HepG2 (cell line): Measurements from ENCODE around the gene CD9. TPM values are rescaled to one million over a fixed set of nuclear protein-coding genes. Genes with fewer than 3 reads are reported as not detected.

ENCODE experiments used
- ATAC-seq: fragments of 200-7000 bp; cut with Tn5 transposase; 3 replicates; pipeline ENCODE4 v1.9.1; 2020; ENCODE audit warnings: mild to moderate bottlenecking, moderate library complexity
- BruUV-seq: library from RNA; stranded (reverse); fragments of 400-500 nt; replicated peaks from 2 replicates; lab custom pipeline; 2021; lab: Mats Ljungman, UMichigan
- CTCF ChIA-PET: fragments of 300-600 bp; formaldehyde crosslinking; extraction: SDS; loops from one replicate; lab custom pipeline; 2021; ENCODE audit warnings: low total read pairs, inconsistent platforms, low intra/inter-chr PET ratio; lab: Yijun Ruan, JAX
- POLR2A ChIA-PET: fragments of 350-600 bp; sonication (Branson Sonifier 250); formaldehyde crosslinking; loops from one replicate; lab custom pipeline; 2020; ENCODE audit warnings: antibody characterized with exemption, inconsistent platforms; lab: Yijun Ruan, JAX
- DNase-seq: peaks from one replicate; pipeline ENCODE4 v3.0.0-alpha.2; 2015; ENCODE audit warnings: low spot score
- FAIRE-seq: peaks from 3 replicates; lab custom pipeline; 2011; peaks lifted over from hg19 to GRCh38; lab: Jason Lieb, UNC
- H2AFZ ChIP-seq: one replicate; pipeline ENCODE4 v1.6.1; 2011; ENCODE audit warnings: low read length, inconsistent platforms
- H3K27ac ChIP-seq: fragments of 300-600 bp; 3 replicates; pipeline ENCODE4 v1.8.0; 2011; ENCODE audit warnings: mixed run types, mild to moderate bottlenecking, mixed read lengths, low read length, inconsistent platforms; ENCODE audit not compliant: insufficient read depth; ENCODE audit errors: extremely low read length
- H3K27me3 ChIP-seq, 2 experiments: fragments of 200-600 bp in 1 of 2; 2 replicates in 1 of 2; 3 replicates in 1 of 2; pipeline versions ENCODE4 v1.6.0 to v1.8.0; 2011; ENCODE audit warnings: low read length in 2 of 2, mild to moderate bottlenecking in 2 of 2, moderate library complexity in 2 of 2, inconsistent platforms in 1 of 2; ENCODE audit not compliant: insufficient read depth in 2 of 2, control insufficient read depth in 1 of 2
- H3K36me3 ChIP-seq, 2 experiments: fragments of 200-600 bp in 1 of 2; replicated peaks in 1 of 2; 2 replicates in 1 of 2; 3 replicates in 1 of 2; pipeline versions ENCODE4 v1.5.1 to v1.8.0; 2011; ENCODE audit warnings: low read length in 2 of 2, inconsistent platforms in 1 of 2; ENCODE audit not compliant: insufficient read depth in 2 of 2, control insufficient read depth in 1 of 2
- H3K4me1 ChIP-seq: 2 replicates; pipeline ENCODE4 v1.5.1; 2012; ENCODE audit warnings: low read length, inconsistent platforms; ENCODE audit not compliant: insufficient read depth
- H3K4me2 ChIP-seq: 2 replicates; pipeline ENCODE4 v1.6.0; 2011; ENCODE audit warnings: low read depth, low read length, inconsistent platforms
- H3K4me3 ChIP-seq, 3 experiments: fragments of 200-600 bp in 1 of 3; sonication (generic), shearing (Covaris generic) in 1 of 3; replicated peaks in 1 of 3; 2 replicates each; pipeline ENCODE4 v1.5.1; 2011 to 2016; ENCODE audit warnings: low read length in 3 of 3, inconsistent platforms in 2 of 3, low read depth in 2 of 3, mild to moderate bottlenecking in 2 of 3, control low read depth in 1 of 3, mixed read lengths in 1 of 3; ENCODE audit not compliant: insufficient read depth in 1 of 3
- H3K79me2 ChIP-seq: one replicate; pipeline ENCODE4 v1.6.1; 2011; ENCODE audit warnings: low read length, inconsistent platforms; ENCODE audit not compliant: insufficient read depth
- H3K9ac ChIP-seq: 2 replicates; pipeline ENCODE4 v1.6.0; 2011; ENCODE audit warnings: mild to moderate bottlenecking, low read depth, low read length, inconsistent platforms; ENCODE audit not compliant: insufficient read depth
- H3K9me3 ChIP-seq: 2 replicates; pipeline ENCODE4 v1.5.1; 2012; ENCODE audit warnings: mild to moderate bottlenecking, low read length
- H4K20me1 ChIP-seq: 2 replicates; pipeline ENCODE4 v1.6.0; 2011; ENCODE audit warnings: inconsistent platforms, mild to moderate bottlenecking, low read length, moderate library complexity; ENCODE audit not compliant: insufficient read depth
- ARNT2 ChIP-seq: sonication (generic); formaldehyde crosslinking; IDR thresholded peaks from 2 replicates; pipeline ENCODE4 v1.8.0; 2022; ENCODE audit warnings: mild to moderate bottlenecking, low read depth, missing genetic modification reagents, moderate library complexity
- BCL3 ChIP-seq: sonication (generic); formaldehyde crosslinking; IDR thresholded peaks from 2 replicates; pipeline ENCODE4 v1.5.1; 2020; ENCODE audit warnings: mild to moderate bottlenecking, missing genetic modification reagents, moderate library complexity
- CHD4 ChIP-seq: fragments of 200-600 bp; sonication (generic); IDR thresholded peaks from 2 replicates; pipeline ENCODE4 v1.7.0; 2017; ENCODE audit warnings: mild to moderate bottlenecking, low read length, borderline replicate concordance
- KAT8 ChIP-seq: IDR thresholded peaks from 2 replicates; pipeline ENCODE4 v1.6.1; 2016; ENCODE audit warnings: missing genetic modification reagents, missing compliant biosample characterization
- KDM3A ChIP-seq: IDR thresholded peaks from 2 replicates; pipeline ENCODE4 v1.6.1; 2018; ENCODE audit warnings: low read depth, missing compliant biosample characterization
- PATZ1 ChIP-seq: sonication (generic); formaldehyde crosslinking; IDR thresholded peaks from 2 replicates; pipeline ENCODE4 v1.4.0; 2020; ENCODE audit warnings: missing genetic modification reagents
- SMAD1 ChIP-seq: sonication (generic); formaldehyde crosslinking; IDR thresholded peaks from 2 replicates; pipeline ENCODE4 v1.4.0; 2020; ENCODE audit warnings: missing genetic modification reagents, low read depth, mild to moderate bottlenecking, borderline replicate concordance
- ZGPAT ChIP-seq: IDR thresholded peaks from 2 replicates; pipeline ENCODE4 v1.6.1; 2016; ENCODE audit warnings: mild to moderate bottlenecking
- ZNF549 ChIP-seq: sonication (generic); formaldehyde crosslinking; IDR thresholded peaks from 2 replicates; pipeline ENCODE4 v1.5.0; 2020; ENCODE audit warnings: missing genetic modification reagents
- ZNF687 ChIP-seq: sonication (generic); formaldehyde crosslinking; IDR thresholded peaks from 2 replicates; pipeline ENCODE4 v1.5.1; 2020; ENCODE audit warnings: mild to moderate bottlenecking, missing genetic modification reagents, moderate library complexity
- ZNF792 ChIP-seq: IDR thresholded peaks from 2 replicates; pipeline ENCODE4 v1.6.1; 2016
- ZSCAN12 ChIP-seq: sonication (generic); formaldehyde crosslinking; IDR thresholded peaks from 2 replicates; pipeline ENCODE4 v1.9.0; 2021; ENCODE audit warnings: mild to moderate bottlenecking, missing genetic modification reagents
- WGBS: methylation state at CpG from one replicate; pipeline ENCODE4 v1.1.6; 2017; ENCODE audit warnings: low lambda C conversion rate; 5-methylcytosine and 5-hydroxymethylcytosine counted together
- in situ Hi-C: cut with HindIII; loops from 2 replicates; pipeline ENCODE4 v1.10.0; 2017; ENCODE audit warnings: low pct_unique_long_range_greater_than_20kb; ENCODE audit not compliant: extremely low pct_ligation_motif_present
- intact Hi-C: fragments of 100-400 bp; cut with micrococcal nuclease; formaldehyde crosslinking; loops from one replicate; pipeline ENCODE4 v1.10.0; 2022; ENCODE audit not compliant: unreplicated experiment
- polyA plus RNA-seq, 8 experiments: library from polyadenylated mRNA; depleted of rRNA in 3 of 8; stranded (reverse) in 7 of 8; unstranded in 1 of 8; fragments of >200 nt; fragmentation: Illumina TruSeq in 4 of 8; extraction: Trizol in 4 of 8; gene quantifications; 2 replicates each; pipeline versions ENCODE4 v1.2.1 to v1.2.3, GENCODE V29; 2011 to 2016; ENCODE audit warnings: low read depth in 4 of 8, missing spikeins in 1 of 8, mixed read lengths in 1 of 8; ENCODE audit not compliant: insufficient read depth in 1 of 8
- total RNA-seq, 5 experiments: library from RNA; depleted of rRNA; stranded (reverse); fragments of >200 nt; fragmentation: Illumina TruSeq; extraction: Trizol; gene quantifications; 2 replicates each; pipeline ENCODE4 v1.2.3, GENCODE V29; 2016; ENCODE audit warnings: low read depth in 1 of 5

Gene CD9
- total and polyA plus RNA-seq, 2 of the 13 experiments (the other 11 are each of a cell fraction or from before 2014, with no cell fraction given), result 5.8 to 38.3 TPM

- Histone ChIP-seq H3K9me3 (no peaks in the 10 kb centered on the region), H3K4me3 (peak overlapping the region; percentile 33 to 71 (median 57); a peak in 4 of 6 replicates), H2AFZ (no peak overlapping the region), H3K79me2 (no peaks in the 10 kb centered on the region), H4K20me1 (no peaks in the 10 kb centered on the region), H3K4me2 (peak overlapping the region; percentile 81), H3K36me3 (no peaks in the 10 kb centered on the region), H3K27ac (no peak overlapping the region), H3K27me3 (peaks cover 9 to 48% of the 10 kb centered on the region in 2 experiments), H3K9ac (peak overlapping the region; percentile 38; the same call in 1 of the 2 replicates), H3K4me1 (peaks cover 62% of the 10 kb centered on the region)
- no peak for DNase-seq
- CTCF ChIA-PET, result no interaction called here
- in situ Hi-C loops, result no loop called here
- 11% methylated on average over 3 of the region's 15 CpGs for WGBS
- no TSS peak for BruUV-seq
- no peak for FAIRE-seq
- intact Hi-C loops, result no loop called here
- peak; percentile 33 for ATAC-seq
- POLR2A ChIA-PET, result interaction anchor here (0.9 to 3.2 kb wide), 7 partner anchors 18 to 83 kb away, joined by 3 to 14 read pairs (median 4); no protein-coding TSS in a partner anchor
- TF ChIP-seq ZSCAN12 (CRISPR knock-in tag) (no peak), BCL3 (CRISPR knock-in tag) (no peak), CHD4 (no peak), SMAD1 (CRISPR knock-in tag) (no peak), ZNF792 (CRISPR knock-in tag) (no peak), KDM3A (CRISPR knock-in tag) (no peak), ZNF687 (CRISPR knock-in tag) (peak; percentile 7; the same call in 1 of the 2 replicates), KAT8 (CRISPR knock-in tag) (no peak), ZNF549 (CRISPR knock-in tag) (no peak), PATZ1 (peak; percentile 18; the same call in 1 of the 2 replicates), ZGPAT (CRISPR knock-in tag) (no peak), ARNT2 (CRISPR knock-in tag) (no peak)
Observed at GRCh38 chr12:6201213-6201608, 1.0 kb downstream of the CD9 start.
